Inflammatory macrophage (primary cell): ENCODE results near the gene DZIP3.
A peak's percentile ranks its signal among the peaks of the same experiment; 100 is the strongest.

Experiments used
- DNase-seq, 2 donors: peaks; one replicate each; pipeline ENCODE4 v3.0.0-alpha.2; 2020 to 2022
- total RNA-seq, 18 experiments: gene quantifications; one replicate each; lab custom pipeline; 2026; ENCODE audit warnings: mixed read lengths in 6 of 18, inconsistent platforms in 2 of 18; lab: John Stamatoyannopoulos, UW

DZIP3 gene, protein sequence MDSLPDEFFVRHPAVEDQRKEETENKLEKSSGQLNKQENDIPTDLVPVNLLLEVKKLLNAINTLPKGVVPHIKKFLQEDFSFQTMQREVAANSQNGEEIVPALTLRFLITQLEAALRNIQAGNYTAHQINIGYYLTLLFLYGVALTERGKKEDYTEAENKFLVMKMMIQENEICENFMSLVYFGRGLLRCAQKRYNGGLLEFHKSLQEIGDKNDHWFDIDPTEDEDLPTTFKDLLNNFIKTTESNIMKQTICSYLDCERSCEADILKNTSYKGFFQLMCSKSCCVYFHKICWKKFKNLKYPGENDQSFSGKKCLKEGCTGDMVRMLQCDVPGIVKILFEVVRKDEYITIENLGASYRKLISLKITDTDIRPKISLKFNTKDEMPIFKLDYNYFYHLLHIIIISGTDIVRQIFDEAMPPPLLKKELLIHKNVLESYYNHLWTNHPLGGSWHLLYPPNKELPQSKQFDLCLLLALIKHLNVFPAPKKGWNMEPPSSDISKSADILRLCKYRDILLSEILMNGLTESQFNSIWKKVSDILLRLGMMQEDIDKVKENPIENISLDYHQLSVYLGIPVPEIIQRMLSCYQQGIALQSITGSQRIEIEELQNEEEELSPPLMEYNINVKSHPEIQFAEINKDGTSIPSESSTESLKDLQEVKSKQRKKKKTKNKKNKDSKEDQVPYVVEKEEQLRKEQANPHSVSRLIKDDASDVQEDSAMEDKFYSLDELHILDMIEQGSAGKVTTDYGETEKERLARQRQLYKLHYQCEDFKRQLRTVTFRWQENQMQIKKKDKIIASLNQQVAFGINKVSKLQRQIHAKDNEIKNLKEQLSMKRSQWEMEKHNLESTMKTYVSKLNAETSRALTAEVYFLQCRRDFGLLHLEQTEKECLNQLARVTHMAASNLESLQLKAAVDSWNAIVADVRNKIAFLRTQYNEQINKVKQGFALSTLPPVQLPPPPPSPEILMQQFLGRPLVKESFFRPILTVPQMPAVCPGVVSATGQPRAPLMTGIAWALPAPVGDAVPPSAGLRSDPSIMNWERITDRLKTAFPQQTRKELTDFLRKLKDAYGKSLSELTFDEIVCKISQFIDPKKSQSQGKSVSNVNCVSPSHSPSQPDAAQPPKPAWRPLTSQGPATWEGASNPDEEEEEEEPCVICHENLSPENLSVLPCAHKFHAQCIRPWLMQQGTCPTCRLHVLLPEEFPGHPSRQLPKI
- 6.8 to 30.6 (median 22.6) reads per million in 18 experiments for total RNA-seq

DNA sequence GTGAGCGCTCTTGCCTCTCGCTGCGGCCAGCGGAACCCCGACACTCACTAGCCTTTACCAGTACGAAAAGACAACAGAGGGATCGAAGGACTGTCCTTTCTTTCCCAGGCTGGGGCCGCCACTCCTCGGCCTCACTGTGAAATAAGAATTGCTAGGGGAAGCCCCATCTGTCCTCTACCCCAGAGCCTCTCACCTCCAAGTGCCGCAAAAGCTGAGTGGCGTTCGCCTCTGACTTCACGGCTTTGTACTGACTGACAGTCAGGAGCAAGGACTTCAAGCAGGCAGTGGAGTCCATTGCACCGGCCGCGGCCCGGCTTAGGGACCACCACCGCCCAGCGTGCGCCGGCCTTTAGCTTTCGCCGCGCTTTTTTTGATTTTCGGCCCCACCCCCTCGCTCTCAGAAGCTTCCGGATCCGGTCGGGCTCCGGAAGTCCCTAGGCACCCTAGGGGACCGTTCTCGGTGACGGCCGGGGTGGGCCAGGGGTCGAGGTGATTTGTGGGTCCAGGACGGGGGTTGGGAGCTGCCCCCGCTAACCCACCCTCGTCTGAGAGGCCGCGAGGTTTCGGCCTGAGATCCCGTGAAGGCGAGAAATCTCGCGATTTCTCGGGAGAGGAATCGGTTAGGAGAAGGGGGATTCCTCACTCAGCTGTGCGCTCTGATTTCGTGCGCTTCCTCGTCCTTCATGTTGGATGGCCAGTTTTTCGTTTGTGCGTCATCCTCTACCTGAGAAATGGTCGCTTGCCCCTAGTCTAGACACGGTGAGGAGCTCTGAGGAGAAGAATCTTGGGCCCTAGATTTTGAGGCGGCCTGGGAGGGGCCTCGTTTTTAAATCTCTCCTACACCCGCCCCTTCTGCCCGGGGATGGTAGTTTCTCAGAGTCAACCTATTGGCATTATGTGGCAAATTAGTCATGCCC lies at the start of gene DZIP3, which contains the start of gene CIP2A:
Gene DZIP3, plus strand, starts transcription at position 642 of the 917 bp plus-strand sequence. CDS start 15,685 bp downstream, outside the sequence.
Gene CIP2A, minus strand, starts transcription at position 358 of the 917 bp plus-strand sequence. Its CDS starts 63 bp downstream, at position 295.
- peak; percentile 86 to 90 for DNase-seq

DNA sequence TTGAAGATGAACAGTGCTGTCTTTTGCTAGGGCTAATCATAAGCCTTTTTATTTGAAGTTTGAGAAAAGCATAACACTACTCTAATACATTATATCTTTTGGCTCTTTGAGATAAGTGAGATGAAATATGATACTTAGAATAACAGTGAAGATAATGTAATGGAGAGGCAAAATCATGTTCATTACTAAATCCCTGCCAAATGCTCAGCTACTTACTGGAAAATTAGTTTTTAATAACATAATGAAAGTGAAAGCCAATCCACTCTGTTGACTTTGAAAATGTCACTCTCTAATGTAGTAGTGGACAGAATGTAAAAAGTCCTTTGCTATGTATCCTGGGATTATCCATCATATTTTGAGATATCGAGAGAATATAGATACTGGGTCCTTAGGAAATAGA lies 43.3 kb upstream of the DZIP3 start:
- no peak for DNase-seq

DNA sequence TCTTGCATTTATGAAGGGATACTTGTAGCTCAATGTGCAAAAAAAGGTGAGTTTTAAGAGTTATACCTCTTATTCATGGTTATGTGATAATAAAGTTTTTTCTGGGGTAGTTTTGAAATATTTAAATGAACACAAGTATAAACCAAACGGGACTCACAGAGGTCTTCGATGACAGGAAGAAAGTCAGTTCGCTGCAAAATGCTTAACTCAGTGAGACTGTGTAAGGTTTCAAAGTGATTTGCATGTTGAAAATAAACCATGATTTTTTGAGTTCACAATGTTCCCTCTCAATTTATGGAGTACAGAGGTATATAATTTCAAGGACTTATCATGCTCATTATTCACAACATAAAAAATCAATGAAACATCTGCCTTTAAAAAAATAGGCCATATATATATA lies 42.8 kb upstream of the DZIP3 start:
- DNase-seq, result no peak

DNA sequence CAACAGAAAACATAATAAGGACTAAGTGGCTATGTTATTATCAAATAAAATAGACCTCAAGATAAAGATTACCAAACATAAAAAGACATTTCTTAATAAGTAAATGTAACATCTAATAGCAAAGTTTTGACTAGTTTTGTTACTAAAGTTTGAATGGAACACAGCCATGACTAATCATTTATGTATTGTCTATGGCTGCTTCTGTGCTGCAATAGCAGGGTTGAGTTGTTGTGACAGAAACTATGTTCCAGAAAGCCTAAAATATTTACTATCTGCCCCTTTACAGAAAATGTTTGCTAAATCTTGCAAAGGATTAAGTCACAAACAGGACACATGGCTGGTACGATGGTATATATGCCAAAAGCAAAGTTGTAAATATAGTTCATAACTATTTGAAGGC lies 41.2 kb upstream of the DZIP3 start:
- DNase-seq, result no peak

DNA sequence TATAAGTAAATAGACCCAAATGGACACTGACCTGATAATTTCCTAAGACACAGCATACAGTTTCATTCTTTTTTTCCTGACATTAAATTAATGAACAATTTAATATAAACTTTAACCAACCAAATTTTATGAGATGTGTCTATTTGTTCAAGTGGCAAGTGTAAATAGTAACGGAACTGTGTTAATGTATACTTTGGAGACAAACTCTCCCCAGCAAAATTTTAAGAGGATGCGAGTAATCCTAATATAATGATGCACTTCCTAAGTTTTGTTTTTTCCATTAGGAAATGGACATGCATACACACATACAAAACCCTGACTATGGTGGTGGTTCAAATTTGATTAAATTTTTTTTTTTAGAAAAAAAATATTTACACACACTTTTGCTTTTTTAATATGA lies 40.6 kb upstream of the DZIP3 start:
- DNase-seq, result no peak

DNA sequence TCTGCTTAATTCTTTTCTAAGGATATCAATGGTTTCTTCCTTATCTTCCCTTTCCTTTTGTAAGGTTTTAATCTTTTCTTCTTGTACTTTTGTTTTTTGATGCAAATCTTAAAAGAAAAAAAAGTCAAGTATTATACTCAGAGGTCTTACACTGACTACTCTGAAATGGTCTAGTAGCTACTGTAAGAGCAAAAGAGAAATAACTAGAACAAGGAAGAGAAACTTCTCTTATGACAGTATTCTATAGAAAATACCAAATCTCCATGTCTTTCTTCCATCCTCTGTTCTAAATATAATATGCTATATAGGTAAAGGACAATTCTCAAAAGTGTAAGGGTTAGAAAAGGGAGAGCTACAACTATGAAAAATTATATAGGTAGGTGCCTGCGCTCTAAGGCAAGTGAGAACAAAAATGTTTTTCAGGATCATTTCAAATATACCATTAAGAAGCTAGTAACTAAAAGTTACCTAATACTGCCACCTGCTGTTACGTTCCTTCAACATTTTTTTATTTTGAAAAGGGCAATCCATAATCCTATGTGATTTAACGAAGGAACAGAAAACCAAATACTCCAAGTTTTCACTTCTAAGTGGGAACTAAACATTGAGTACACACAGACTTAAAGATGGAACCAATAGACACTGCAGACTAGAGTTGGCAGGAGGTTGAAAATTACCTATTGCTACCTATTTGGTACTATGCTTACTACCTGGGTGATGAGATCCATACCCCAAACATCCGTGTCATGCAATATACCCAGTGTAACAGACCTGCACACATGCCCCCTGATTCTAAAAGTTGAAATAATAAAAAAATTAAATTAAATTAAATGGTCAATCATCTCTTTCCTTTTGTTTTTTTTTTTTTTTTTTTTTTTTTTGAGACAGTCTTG lies 37.0 kb upstream of the DZIP3 start:
- peak; percentile 36 to 71 for DNase-seq

DNA sequence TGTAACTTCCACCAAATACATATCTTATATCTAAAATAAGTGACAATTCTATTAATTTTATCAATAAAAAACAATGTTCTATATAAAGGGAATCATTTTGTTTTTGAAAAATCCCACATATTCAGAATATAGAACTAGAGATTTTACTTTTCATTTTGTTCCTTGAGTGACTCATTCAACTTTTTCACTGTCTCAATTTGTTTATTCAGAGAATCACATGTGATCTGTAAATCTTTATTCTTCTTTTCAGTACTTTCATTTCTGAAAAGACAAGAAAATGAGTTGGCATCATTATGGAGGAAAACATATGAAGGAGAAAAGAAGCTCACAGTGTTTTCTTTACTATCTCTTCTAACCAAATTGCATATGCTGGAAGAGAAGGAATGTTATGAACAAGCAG lies 35.3 kb upstream of the DZIP3 start:
- DNase-seq, result no peak

DNA sequence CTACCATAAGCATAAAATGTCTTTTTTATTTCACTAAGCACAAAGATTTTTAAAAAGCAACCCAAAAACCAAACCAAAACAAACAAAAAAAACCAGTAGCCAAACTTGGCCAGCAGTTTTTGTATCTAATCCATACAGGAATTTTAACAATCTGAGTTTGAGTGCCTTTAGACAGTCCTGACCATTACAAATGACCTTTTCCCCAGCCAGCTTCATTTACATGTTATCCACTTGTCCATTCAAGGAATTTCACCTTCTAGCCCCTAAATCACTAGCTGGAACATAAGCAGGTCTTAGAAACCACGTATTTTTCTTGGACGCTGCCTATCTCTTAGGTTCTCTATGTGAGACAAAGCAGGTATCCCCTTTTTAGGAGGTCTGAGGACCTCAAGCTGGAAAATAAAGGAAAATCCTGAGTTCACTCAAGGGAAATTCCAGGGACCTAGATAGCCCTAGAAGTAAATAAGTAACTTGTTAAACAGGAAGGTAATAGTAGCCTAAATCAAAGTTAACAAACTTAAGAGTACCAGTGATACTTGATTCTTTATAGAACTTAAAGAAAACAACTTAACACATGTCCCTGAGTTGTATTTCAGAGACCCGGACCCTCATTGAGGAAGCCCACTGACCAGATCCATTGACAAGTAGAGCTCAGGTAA lies 34.5 kb upstream of the DZIP3 start:
- no peak for DNase-seq

DNA sequence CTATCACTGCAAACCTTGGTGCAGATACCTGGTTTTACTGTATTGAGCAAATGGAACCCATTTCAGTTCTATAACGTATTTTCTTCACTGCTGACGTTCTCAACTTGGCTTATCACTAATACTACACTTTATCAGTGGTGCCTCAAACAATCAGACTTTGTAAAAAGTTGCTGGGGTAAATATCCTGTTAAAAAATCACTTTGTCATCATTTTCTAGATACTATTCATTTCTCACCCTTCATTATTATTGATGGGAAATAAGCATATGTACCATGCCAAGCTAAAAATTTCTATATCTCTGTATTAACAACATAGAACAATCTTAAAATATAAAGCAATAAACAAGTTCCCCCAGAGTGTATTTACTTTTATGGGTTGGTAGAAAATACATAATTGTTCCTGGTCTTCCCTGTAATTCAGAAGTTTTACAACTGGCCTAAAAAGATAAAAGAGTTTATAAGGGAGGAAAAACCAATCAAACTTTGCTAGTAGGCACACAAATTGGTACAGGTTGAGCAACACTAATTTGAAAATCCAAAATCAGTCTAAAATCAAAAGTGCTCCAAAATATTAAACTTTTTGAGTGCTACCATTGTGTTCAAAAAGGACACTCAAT lies 33.4 kb upstream of the DZIP3 start:
- DNase-seq, result no peak

DNA sequence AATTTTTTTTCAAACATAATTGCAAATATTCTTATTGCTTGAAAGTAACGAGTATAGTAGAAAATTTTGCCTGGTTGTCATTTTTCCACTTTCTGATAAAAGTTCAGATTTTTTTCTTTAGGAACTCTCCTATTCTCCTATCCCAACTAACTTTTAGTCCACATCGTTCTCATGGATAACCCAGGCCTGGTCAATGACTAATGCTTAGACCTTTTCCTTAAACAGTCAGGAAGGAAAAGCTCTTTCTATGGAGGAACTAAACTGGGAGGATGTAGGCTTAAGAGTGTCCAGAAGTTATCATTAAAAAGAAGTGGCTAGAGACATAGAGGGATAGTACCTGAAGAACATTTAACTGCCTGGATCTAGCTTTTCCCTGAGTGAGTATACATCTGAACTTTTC lies 27.0 kb upstream of the DZIP3 start:
- no peak for DNase-seq

DNA sequence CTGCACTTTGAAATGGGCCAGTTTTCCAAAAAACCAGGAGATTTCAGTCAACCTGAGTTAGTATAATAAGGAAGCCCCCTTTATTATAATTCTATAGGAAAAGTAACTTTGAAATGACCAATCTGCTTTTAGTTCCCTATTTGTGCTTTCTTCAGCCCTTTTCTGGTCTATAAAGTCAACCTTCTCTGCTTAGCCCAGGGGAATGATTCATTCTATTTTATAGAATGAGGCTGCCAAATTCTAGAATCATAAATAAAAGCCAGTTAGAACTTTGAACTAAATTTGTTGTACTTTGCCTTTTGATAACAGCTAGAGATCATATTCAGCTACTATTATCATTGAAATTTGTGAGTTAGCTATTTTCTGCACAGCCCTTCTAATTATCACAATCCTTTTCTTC lies 25.0 kb upstream of the DZIP3 start:
- no peak for DNase-seq

DNA sequence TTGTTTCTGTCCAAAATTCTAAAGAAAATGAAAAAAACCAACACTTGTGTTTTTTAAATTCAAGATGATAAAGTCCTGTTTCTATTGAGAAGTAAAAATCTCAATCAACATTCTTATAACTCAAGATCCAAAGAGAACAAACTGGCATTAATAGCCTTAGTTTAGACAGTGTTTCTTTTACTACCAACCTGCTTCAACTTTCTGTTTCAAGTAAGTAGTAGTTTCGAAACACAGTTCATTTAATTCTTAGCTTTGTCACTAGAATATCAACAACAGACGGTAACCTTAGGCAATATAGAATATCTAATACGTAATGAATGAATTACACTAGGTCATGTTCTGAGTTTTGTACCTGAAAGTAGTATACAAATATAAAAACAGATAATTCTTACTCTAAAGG lies 24.0 kb upstream of the DZIP3 start:
- no peak for DNase-seq

DNA sequence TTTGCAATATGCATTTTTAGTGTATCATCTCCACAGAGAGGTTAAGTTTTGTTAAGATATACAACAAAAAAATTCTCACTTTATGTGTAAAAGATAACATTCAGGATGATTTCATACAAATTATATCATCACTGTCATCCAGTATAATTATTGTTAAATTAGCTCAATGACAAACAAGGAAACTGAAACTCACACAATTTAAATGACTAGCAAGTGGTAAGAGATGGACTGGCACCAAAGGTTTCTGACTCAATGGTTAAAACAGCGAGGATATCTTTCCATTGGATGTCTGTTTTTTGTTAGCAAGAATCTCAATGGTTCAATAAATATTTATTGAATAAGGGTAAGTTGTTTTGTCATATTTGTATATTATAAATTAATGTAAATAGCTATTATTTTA lies 22.9 kb upstream of the DZIP3 start:
- no peak for DNase-seq

DNA sequence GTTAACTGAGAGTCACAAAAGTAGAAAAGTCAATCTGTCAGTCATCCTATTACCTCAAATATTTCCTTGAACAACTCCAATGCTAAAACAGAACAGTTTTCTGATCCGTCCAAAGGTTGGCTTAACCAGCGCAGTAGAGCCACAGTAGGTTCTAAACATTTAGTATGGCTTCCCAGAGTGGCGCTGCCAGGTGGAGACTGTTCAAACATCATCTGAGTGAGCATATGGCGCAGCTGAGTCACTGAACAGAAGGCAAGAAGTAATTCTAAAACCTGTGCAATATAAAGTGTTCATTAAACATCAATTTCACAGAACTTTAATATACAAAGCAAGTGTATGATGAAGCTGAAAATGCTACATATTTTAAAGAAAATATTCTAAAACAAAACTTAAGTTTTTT lies 20.2 kb upstream of the DZIP3 start:
- DNase-seq, result no peak

DNA sequence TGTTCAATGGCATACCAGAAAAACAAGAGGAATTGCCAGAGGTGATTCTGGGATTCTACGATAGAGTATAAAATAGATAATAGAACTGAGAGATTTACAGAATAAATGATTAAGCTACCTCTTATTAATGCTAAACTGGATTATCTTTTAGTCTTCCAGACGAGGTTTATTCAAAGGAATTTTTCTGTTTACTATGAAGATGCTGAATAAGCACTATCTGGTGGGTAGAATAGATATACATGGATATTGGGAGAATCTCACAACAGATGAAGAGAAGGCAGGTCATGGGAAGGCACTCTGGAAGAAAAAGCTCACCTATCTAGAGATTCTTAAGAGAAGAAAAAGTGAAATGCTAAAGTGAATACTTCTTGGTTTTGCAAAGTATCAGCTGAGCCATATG lies 11.5 kb upstream of the DZIP3 start:
- no peak for DNase-seq

DNA sequence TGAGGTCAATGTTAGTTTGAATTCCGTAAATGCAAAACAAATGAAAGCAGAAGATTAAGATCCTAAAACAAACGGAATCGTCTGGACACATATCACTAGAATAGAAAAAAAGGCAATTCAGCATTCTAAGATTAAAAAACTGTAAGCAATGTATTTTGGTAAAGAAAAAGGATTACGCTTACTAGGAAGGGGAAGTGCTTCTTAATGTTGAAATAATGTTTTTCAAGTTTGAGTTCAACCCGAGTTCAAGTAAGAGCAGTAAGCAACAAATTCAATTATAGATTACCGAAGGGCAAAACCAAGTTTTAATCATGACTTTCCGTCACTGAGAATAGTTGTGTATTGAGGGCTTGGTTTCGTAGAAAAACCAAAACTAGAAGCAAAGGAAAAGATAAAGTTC lies 921 bp upstream of the DZIP3 start:
- peak; percentile 44 to 69 for DNase-seq

DNA sequence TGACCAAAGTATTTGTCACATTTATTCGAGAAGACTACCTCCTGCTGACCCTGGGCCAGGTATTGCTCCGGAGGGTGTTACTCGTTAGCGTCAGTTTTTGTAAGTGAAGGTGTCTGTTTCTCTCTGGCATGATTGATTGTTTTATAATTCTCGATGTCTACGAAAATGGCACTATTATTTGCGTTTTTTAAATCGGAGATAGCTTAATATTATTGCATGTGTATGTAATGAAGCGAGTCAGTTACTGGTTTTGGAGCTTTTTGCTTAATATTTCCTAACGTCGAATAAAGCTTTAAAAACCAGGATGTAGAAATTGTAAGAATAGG lies 439 bp downstream of the DZIP3 start:
- DNase-seq, result no peak

DNA sequence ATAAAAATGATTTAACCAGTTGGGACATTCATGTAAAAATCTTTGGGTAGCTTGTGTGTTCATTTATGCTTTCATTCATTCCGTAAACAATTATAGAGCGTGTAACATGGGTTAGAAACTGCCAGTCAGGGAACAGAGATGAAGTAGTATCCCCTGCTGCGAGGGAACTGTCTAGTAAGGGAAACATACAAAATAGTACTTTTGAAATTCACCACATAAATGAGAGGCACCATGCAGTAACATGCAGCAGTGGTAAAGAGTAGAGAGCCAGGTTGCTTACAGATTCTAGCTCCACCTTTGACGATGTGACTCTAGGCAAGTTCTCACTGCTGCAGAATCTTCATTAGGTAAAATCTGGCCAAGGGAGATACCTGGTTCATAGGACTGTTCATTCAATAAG lies 938 bp downstream of the DZIP3 start:
- DNase-seq, result peak in 1 of 2 donors; percentile 1

DNA sequence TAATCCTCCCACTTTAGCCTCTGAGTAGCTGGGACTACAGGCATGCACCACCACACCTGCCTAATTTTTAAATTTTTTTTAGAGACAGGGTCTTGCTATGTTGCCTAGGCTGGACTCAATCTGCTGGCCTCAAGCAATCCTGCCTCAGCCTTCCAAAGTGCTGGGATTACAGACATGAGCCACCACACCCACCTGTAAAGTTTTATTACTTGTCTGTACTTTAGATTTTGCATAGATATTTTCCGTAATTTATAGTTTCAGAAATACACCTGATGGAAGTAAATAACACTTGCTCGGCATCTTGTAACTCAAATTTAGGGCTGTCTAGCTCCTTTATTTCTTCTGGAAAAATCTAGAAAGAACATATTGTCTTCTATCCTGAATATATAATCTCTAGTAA lies 5.8 kb downstream of the DZIP3 start:
- DNase-seq, result no peak

DNA sequence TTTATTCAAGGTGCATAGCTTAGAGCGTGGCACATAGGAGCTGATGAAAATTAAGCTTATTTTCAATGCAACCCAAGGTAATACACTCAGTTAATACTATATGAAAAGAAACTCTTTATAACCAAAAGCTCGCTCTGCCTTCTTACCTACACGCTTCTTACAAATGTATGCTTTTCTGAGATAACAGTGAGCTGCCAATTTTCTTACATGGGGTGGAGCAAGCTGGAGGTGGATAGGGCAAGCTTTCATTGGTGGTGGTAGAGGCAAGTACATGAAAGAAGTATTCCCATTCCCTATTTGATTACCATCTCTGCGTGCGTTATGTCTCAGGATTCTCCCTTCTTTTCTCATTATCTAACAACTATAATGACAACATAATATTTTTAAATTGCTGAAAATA lies 8.9 kb downstream of the DZIP3 start:
- DNase-seq, result no peak
